ENCODE data around the gene IL1A.

Gene IL1A

DNA sequence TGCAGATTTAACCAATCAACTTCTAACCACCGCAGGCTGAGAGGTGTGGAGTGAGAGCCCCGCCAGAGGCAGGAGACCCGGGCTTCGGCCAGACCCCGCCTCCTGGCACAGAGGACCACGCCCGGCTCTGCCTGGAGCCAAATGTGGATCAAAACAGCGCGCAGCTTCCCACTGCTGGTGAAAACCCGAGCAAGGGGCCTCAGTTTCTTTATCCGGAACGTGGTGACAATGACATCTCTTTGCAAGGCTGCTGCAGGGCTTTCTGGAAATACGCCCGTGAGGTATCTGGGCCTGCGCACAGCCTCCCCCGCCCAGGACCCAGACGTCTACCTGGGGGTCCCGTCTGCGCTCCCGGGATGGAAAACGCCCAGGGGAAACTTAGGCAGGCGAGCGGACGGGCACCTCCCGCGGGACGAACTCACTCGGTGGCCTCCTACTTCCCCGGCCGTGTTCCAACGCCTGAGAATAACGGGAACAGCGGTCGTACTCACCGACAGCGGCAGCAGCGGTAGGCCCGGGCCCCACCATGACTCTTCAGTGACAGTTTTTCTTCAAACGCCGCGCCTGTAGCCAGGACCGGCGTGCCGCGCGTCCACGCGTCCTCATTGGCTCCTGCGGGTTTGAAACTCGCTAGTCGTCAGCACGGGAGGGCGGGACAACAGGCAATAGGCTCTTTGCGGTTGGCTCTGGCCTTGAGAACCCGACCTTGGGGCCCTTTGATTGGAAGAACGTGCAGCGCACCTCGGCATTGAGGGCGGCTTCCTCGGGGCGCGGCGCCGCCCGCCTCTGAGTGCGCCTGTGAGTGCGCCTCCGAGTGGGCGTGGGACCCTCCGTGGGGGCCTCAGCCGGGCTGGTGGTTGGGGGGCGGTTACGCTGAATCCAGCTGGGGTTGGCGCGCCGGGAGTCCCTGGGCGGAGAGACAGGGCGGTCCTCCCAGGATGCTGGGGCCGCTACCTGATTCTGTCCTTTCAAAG, 19.9 kb downstream of the IL1A start, which contains the start of gene CKAP2L:
Gene CKAP2L, minus strand, starts transcription at position 539 of the 974 bp plus-strand sequence. Its CDS starts 11 bp downstream, at position 528.
- peak; percentile 88 to 96 for DNase-seq (ENCODE audit: low read depth in 1 of 2, low spot score in 1 of 2)

DNA sequence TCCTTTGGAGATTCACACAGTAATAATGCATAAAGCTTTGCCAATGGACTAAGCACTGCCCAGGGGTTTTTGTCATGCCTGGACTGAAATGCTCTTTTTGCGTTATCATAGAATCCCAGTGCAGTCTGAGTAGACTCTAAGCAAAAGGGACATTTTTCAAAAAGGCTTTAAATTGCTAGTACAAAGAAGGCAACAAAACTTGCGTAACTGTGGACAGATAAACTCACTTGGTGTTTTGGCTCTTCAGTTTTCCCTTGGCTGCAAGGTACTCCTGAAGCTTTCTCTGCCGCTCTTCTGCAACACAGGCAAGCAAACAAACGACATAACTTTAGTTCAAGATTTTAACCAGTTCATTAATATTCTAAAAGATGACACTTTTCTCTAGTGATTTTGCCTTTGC, 22.0 kb downstream of the IL1A start:
- no peak for DNase-seq (ENCODE audit: low read depth in 1 of 2, low spot score in 1 of 2)

- no peak for DNase-seq (ENCODE audit: low read depth in 1 of 2, low spot score in 1 of 2)
Measured at GRCh38 chr2:112760149-112760548, 24.1 kb downstream of the IL1A start.

DNA sequence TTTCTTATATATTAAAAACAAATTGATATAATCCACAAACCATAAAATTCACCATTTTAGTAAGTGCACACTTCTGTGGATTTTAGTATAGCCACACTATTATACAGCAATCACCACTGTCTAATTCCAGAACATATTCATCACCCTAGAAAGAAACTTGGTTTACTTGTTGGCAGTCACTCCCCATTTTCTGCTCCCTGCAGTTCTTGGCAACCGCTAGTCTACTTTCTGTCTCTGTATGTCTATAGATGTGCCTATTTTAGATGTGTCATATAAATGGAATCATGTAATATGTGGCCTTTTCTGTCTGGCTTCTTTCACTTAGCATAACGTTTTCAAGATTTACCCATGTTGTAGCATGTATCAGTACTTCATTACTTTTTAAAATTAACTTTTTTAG, 25.6 kb downstream of the IL1A start:
- DNase-seq (ENCODE audit: low read depth in 1 of 2, low spot score in 1 of 2): no peak

DNA sequence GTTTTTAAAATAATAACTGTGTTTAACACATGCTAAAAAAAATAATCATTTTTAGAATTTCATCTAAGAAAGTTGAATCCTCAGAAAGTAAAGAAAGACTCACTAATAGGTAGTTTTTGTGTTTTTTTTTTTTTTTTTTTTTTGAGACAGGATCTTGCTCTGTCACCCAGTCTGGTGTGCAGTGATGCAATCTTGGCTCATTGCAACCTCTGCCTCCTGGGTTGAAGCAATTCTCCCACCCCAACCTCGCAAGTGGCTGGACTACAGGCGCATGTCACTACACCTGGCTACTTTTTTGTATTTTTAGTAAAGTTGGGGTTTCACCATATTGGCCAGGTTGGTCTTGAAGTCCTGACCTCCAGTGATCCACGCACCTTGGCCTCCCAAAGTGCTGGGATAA, 27.0 kb downstream of the IL1A start:
- DNase-seq (ENCODE audit: low read depth in 1 of 2, low spot score in 1 of 2): no peak

DNA sequence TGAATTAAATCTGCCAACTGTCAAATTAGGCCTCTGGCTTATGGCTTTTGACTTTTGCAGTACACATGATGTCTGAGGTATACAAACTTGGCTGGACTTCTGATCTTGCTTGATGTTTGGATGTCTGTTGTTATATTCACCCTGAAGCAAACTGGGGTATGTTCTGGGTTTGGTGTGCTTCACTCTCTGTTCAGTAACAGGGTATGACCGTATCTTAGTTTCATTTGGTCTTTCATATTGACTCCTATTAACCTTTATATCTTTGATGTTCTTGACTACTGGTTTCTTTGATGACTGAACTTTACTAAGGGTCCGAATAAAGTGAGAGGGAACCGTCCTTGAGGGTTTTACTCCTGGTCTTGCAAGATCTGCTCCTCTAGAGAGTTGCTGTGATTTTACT, 28.1 kb downstream of the IL1A start:
- DNase-seq (ENCODE audit: low read depth in 1 of 2, low spot score in 1 of 2): no peak

DNA sequence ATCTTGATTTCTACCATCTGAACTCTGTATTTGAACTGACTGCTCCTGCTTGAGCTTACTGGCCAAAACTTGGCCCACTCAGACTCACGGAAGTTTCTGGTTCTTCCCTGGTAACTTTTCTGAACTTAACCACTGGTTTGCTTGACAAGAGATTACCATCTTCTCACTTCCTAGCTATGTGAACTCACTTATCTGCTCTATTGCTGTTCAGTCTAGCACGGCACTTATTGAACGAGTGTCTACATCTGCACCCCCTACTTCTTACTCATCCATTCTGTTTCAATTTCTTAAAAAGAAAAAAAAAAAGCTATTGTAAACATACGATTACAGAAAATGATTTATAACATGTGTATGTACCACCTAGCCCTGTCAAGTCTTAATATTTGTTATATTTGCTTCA, 28.8 kb downstream of the IL1A start:
- no peak for DNase-seq (ENCODE audit: low read depth in 1 of 2, low spot score in 1 of 2)

GRCh38 chr2:112754564-112754963, 29.7 kb downstream of the IL1A start:
- no peak for DNase-seq (ENCODE audit: low read depth in 1 of 2, low spot score in 1 of 2)

DNA sequence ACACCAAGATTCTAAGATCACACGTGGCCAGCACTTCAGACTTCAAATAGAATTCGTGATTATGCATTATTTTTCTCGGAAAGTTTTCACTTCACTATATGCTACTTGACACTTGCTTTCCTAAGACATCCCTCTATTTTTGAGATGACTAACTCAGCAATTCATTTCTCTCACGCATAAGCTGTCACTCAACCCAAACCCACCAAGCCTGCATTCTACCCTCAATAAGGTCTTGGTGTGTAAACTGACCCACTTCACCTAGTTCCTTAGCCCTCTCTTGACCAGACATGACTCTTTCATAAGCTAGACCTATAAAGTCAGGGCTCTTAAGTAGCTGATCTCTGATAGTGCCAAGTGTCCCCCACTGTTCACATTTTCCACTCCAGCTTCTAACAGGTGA, 31.6 kb downstream of the IL1A start:
- DNase-seq (ENCODE audit: low read depth in 1 of 2, low spot score in 1 of 2): no peak

- DNase-seq (ENCODE audit: low read depth in 1 of 2, low spot score in 1 of 2): no peak
Measured at GRCh38 chr2:112751451-112752197, 32.7 kb downstream of the IL1A start.

- no peak for DNase-seq (ENCODE audit: low read depth in 1 of 2, low spot score in 1 of 2)
Measured at GRCh38 chr2:112750560-112750843, 33.8 kb downstream of the IL1A start.

- DNase-seq (ENCODE audit: low read depth in 1 of 2, low spot score in 1 of 2): peak; percentile 68 to 73
Measured at GRCh38 chr2:112749755-112750559, 34.3 kb downstream of the IL1A start.

DNA sequence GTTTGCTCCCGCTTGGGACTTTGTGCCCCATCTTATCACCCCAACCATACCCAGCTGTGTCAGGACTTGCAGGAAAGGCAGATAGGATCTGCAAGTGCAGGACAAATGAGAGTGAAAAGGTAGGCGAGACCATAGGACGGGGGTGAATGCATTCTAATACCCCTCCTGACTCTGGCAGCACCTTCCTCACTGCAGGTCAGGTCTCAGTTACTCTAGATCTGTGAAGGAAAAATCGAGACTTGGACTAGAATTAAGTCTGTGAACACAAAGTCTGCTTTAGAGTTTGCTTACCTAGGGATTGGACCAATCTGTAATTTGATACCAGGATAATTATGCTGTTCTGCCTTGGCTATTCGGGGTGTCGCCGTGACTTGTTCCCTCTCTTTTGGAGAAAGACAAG, 43.8 kb downstream of the IL1A start:
- DNase-seq (ENCODE audit: low read depth in 1 of 2, low spot score in 1 of 2): no peak

- no peak for DNase-seq (ENCODE audit: low read depth in 1 of 2, low spot score in 1 of 2)
Measured at GRCh38 chr2:112737542-112738232, 46.6 kb downstream of the IL1A start.

DNA sequence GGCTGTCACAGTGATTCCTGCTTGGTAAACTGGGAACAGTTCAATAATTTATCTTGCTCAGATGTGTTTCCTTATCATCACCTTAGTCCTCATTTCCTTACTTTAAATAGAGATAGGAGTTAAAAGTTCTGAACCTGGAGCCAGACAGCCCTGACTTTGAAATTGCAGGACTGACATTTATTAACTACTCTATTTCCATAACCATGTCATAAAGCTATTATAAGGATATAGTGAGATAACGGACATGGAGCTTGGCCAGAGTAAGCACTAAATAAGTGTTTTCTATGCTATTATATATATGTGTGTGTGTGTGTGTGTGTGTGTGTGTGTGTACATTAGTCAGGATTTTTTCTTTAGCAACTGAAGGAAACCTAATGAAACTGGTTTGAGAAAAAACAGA, 50.4 kb downstream of the IL1A start:
- DNase-seq (ENCODE audit: low read depth in 1 of 2, low spot score in 1 of 2): no peak

GRCh38 chr2:112733456-112733855, 50.8 kb downstream of the IL1A start:
- no peak for DNase-seq (ENCODE audit: low read depth in 1 of 2, low spot score in 1 of 2)

DNA sequence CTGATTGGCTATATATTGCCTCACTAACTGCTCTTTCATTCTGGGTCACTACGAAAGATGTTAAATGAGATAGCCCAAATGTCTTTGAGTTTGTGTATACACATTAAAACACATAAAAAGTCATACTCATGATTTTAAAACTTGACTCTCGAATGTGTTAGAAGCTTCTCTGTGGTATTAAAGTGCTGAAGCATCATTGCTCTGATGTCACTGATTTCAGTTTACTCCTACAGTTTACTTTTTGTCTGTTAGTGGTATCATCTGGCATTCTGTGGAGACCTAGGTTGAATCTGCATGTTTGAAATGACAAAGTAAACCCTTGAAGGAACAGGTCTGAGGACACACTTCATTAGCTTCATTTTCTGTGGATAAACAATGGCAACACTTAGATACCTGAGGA, 52.8 kb downstream of the IL1A start:
- no peak for DNase-seq (ENCODE audit: low read depth in 1 of 2, low spot score in 1 of 2)

DNA sequence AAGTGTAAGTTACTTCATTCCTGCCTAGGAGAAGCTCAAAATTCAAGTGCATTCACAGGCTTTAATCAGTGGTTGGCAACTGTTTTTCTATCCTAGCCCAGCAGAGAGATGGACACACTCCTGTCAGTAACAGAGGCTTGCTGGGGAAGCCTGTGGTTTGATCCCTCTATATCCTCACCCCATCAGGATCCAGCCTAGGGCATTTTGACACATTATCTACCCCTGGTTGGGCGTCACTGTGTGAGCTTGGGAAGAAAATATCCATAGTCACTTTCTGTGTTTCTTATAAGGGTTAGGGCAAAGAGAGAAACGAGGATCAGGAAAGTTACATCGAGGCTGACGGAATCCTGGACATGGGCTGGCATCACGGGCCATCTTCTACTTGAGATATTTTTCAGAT, 53.5 kb downstream of the IL1A start:
- no peak for DNase-seq (ENCODE audit: low read depth in 1 of 2, low spot score in 1 of 2)

DNA sequence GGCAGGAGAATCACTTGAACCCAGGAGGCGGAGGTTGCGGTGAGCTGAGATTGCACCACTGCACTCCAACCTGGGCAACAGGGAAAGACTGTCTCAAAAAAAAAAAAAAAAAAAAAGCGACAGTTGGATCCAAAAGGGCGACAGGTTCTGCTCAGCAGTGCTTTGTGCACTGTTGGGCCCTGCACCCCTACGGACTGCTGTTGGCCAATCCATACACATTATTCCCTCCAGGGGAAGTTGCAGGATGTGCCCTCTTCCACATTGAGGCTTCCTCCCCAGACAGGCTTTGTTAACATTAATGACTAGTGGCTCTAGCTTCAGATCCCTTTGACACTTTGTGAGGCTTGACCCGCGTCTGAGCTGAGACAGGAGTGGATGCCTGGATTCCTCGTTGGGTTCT, 54.1 kb downstream of the IL1A start:
- DNase-seq (ENCODE audit: low read depth in 1 of 2, low spot score in 1 of 2): no peak

DNA sequence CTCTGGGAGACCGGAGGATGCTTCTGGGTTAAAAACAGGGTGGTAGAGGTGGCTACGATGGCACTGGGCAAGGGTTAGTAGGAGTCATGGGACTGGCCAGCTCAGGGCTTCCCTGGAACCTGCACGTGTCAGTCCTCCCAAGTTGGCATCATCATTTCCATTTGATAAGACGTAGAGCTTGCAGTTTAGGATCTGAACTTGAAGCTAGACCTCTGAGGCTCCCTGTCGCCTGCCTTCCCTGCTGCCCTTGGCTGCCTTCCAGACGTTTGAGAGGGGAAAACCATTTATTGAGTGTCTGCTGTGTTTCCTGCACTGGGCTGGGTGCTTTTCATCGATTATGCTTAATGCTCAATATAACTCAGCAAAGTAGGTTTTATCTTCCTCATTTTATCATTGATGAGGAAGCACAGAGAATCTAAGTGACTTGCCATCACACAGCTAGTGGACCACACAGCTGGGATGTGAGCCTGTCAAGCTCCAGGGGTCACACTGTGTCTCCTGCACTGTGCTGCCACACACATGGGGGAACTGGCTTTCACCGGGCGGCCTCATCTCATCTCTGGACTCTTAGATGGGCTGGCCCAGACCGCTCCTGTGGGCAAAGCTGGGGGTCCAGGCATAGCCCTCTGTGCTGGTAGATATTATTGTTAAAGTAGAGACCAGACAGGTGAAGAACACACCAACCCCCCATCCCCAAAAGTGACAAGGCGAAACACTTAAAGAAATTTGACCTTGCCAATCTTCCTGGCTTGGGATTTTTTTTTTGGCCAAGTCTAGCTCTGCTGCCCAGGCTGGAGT, 55.7 kb downstream of the IL1A start:
- no peak for DNase-seq (ENCODE audit: low read depth in 1 of 2, low spot score in 1 of 2)
